ENCODE measurements around the gene SLC5A10.
"Not testable (repeated sequence)": the region's sequence is repeated elsewhere in the genome, so short reads cannot be mapped to it uniquely, and the experiment has no call there.

GRCh38 chr17:19030771-19031449 lies 78.9 kb downstream of the SLC5A10 start:
- TF ChIP-seq CTCF (conservative IDR thresholded peaks at IDR 0.05); EZH2 (IDR thresholded peaks at IDR 0.05; ENCODE audit: low read depth): not testable (repeated sequence)
